Natural killer cell (primary cell): ENCODE measurements around the gene FBLIM1. TPM values are rescaled to one million over a fixed set of nuclear protein-coding genes. Genes with fewer than 3 reads are reported as not detected.

Experiments used
- ATAC-seq, 3 donors: fragments of 150-1000 bp in 2 of 3; fragments of 200-7000 bp in 1 of 3; cut with Tn5 transposase; 1 replicate in 1 of 3; 2 replicates in 2 of 3; pipeline ENCODE4 v1.10.0; 2021; ENCODE audit warnings: mild to moderate bottlenecking in 2 of 3, moderate library complexity in 2 of 3
- DNase-seq, 2 donors: peaks; one replicate each; pipeline versions ENCODE4 v3.0.0 to v3.0.0-alpha.2; 2013 to 2021; ENCODE audit warnings: mixed read lengths in 1 of 2
- H3K27ac ChIP-seq: one replicate; pipeline ENCODE4 v1.5.1; 2013; ENCODE audit warnings: mild to moderate bottlenecking, low read length
- H3K27me3 ChIP-seq: one replicate; pipeline ENCODE4 v1.6.1; 2013; ENCODE audit warnings: low read length; ENCODE audit not compliant: control insufficient read depth, insufficient read depth
- H3K36me3 ChIP-seq: one replicate; pipeline ENCODE4 v1.6.1; 2013; ENCODE audit warnings: low read length; ENCODE audit not compliant: control insufficient read depth, insufficient read depth
- H3K4me1 ChIP-seq: one replicate; pipeline ENCODE4 v1.6.1; 2013; ENCODE audit warnings: low read length; ENCODE audit not compliant: control insufficient read depth, insufficient read depth
- H3K4me3 ChIP-seq: one replicate; pipeline ENCODE4 v1.5.1; 2013; ENCODE audit warnings: low read length
- H3K9me3 ChIP-seq: one replicate; pipeline ENCODE4 v1.6.1; 2013; ENCODE audit warnings: low read length; ENCODE audit not compliant: control insufficient read depth, insufficient read depth
- H3K27ac Mint-ChIP-seq, 2 donors: one replicate each; pipeline ENCODE4 v1.8.0; 2022; ENCODE audit warnings: mild to moderate bottlenecking in 2 of 2, mixed read lengths in 2 of 2, moderate library complexity in 1 of 2
- H3K27me3 Mint-ChIP-seq, 2 donors: one replicate each; pipeline ENCODE4 v1.8.0; 2022; ENCODE audit warnings: low read depth in 2 of 2, mixed read lengths in 2 of 2
- H3K36me3 Mint-ChIP-seq: one replicate; pipeline ENCODE4 v1.8.0; 2022; ENCODE audit warnings: mixed read lengths
- H3K4me1 Mint-ChIP-seq, 2 donors: one replicate each; pipeline ENCODE4 v1.8.0; 2022; ENCODE audit warnings: mixed read lengths in 2 of 2
- H3K4me3 Mint-ChIP-seq: one replicate; pipeline ENCODE4 v1.8.0; 2022; ENCODE audit warnings: mild to moderate bottlenecking, moderate library complexity, mixed read lengths
- H3K9me3 Mint-ChIP-seq, 2 donors: one replicate each; pipeline ENCODE4 v1.8.0; 2022; ENCODE audit warnings: mixed read lengths in 2 of 2
- CTCF ChIP-seq: fragments of 200-600 bp; IDR thresholded peaks from one replicate; pipeline ENCODE4 v1.8.0; 2022; ENCODE audit warnings: antibody characterized with exemption
- WGBS: methylation state at CpG from one replicate; pipeline ENCODE4 v1.1.7; 2013; ENCODE audit warnings: missing lambda C conversion rate; ENCODE audit not compliant: insufficient coverage; 5-methylcytosine and 5-hydroxymethylcytosine counted together
- intact Hi-C: fragments of 100-400 bp; cut with micrococcal nuclease; formaldehyde crosslinking; loops from one replicate; pipeline ENCODE4 v1.14.2; 2022
- total RNA-seq, 4 donors: library from RNA; stranded (reverse); fragments of 120-200 nt in 1 of 4; gene quantifications; one replicate each; pipeline versions ENCODE4 v1.2.3 to v1.2.4, GENCODE V29; 2013 to 2022

FBLIM1 gene
- total RNA-seq, 3 donors from 2014 or later (not counting 1 experiment from before 2014, with no cell fraction given): 0.39 TPM; not detected in 2

- Histone ChIP-seq H3K4me3 (no peak overlapping the region), H3K4me1 (no peaks in the 10 kb centered on the region), H3K9me3 (no peaks in the 10 kb centered on the region), H3K27me3 (no peaks in the 10 kb centered on the region), H3K36me3 (no peaks in the 10 kb centered on the region), H3K27ac (no peak overlapping the region)
- no peak for TF ChIP-seq CTCF
- Mint-ChIP-seq H3K4me1 (no peaks in the 10 kb centered on the region), H3K27ac (no peak overlapping the region), H3K4me3 (no peak overlapping the region), H3K27me3 (peaks cover 0 to 16% of the 10 kb centered on the region in 2 donors), H3K9me3 (no peaks in the 10 kb centered on the region), H3K36me3 (no peaks in the 10 kb centered on the region)
- no peak for DNase-seq
- peak in 1 of 3 donors; percentile 29 for ATAC-seq
- WGBS: 68% methylated on average over 9 of the region's 9 CpGs
- intact Hi-C loops: no loop called here
These were observed 40.6 kb downstream of the FBLIM1 start for GRCh38 chr1:15799004-15799867.

GRCh38 chr1:15799928-15800835, 41.6 kb downstream of the FBLIM1 start:
- H3K27ac ChIP-seq: no peak overlapping the region
- DNase-seq: no peak
- H3K27me3 ChIP-seq: no peaks in the 10 kb centered on the region
- Mint-ChIP-seq H3K4me3 (no peak overlapping the region), H3K27me3 (peaks cover 0 to 16% of the 10 kb centered on the region in 2 donors), H3K4me1 (no peaks in the 10 kb centered on the region), H3K36me3 (no peaks in the 10 kb centered on the region), H3K9me3 (no peaks in the 10 kb centered on the region), H3K27ac (no peak overlapping the region)
- no peaks in the 10 kb centered on the region for H3K36me3 ChIP-seq
- WGBS: 74% methylated on average over 20 of the region's 22 CpGs
- no peak for TF ChIP-seq CTCF
- no peak overlapping the region for H3K4me3 ChIP-seq
- H3K4me1 ChIP-seq: no peaks in the 10 kb centered on the region
- H3K9me3 ChIP-seq: no peaks in the 10 kb centered on the region
- intact Hi-C loops: no loop called here
- no peak for ATAC-seq

- Histone ChIP-seq H3K27me3 (no peaks in the 10 kb centered on the region), H3K9me3 (no peaks in the 10 kb centered on the region), H3K36me3 (no peaks in the 10 kb centered on the region), H3K4me3 (no peak overlapping the region), H3K27ac (no peak overlapping the region), H3K4me1 (no peaks in the 10 kb centered on the region)
- no peaks in the 10 kb centered on the region for H3K4me1 Mint-ChIP-seq
- H3K4me3 Mint-ChIP-seq: no peak overlapping the region
- no peaks in the 10 kb centered on the region for H3K36me3 Mint-ChIP-seq
- DNase-seq: no peak
- ATAC-seq: no peak
- no peaks in the 10 kb centered on the region for H3K9me3 Mint-ChIP-seq
- peaks cover 0 to 16% of the 10 kb centered on the region in 2 donors for H3K27me3 Mint-ChIP-seq
- WGBS: 73% methylated on average over 16 of the region's 17 CpGs
- intact Hi-C loops: no loop called here
- TF ChIP-seq CTCF: no peak
- H3K27ac Mint-ChIP-seq: no peak overlapping the region
These were observed 43.8 kb downstream of the FBLIM1 start for GRCh38 chr1:15802234-15802965.
